HG03135 (cell line): ENCODE data around the gene LGALS9.
"Not testable (repeated sequence)": the region's sequence is repeated elsewhere in the genome, so short reads cannot be mapped to it uniquely, and the experiment has no call there.

Experiments used
- ATAC-seq: cut with Tn5 transposase; IDR thresholded peaks from one replicate; pipeline ENCODE4 v1.9.1; 2021; ENCODE audit warnings: mild to moderate bottlenecking, moderate library complexity; ENCODE audit not compliant: unreplicated experiment

Gene LGALS9

DNA sequence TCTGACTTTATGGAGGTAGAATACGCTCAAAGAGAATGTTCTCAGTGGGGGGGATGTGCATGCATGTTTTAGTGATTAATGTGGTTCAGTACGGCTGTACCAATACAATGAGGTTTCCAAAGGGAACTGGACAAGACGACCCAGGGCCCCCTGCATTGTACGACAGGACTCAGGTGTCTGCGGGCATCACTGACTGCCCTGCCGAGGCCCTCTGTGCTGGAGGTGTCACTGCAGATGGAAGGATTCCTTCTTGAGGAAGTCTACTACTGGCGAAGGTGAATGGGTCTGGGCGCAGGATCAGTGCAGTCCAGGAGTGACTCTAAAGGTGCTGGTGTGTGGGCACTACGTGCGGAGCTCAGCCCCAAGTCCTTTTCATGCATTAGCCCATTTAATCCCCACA, 3.5 kb upstream of the LGALS9 start:
- ATAC-seq, result no peak

DNA sequence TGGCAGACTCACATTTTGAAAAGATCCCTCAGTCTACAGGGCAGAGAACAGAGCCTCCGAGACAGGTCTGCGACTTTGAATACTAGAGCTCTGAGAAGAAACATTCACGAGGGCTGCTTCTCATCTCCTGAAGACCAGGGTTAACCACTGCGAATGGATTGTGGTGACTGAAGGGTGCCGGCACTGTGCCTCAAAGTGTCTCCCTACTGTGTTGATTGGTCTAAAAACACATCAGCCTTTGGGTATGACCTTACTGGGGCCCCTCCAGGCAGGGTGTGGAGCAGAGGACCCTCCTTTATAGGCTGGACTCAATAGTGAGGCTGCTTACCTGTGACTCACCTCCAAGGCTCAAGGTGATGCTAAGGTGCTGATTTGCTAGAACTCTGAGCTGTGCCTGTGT, 2.6 kb upstream of the LGALS9 start:
- ATAC-seq, result no peak

DNA sequence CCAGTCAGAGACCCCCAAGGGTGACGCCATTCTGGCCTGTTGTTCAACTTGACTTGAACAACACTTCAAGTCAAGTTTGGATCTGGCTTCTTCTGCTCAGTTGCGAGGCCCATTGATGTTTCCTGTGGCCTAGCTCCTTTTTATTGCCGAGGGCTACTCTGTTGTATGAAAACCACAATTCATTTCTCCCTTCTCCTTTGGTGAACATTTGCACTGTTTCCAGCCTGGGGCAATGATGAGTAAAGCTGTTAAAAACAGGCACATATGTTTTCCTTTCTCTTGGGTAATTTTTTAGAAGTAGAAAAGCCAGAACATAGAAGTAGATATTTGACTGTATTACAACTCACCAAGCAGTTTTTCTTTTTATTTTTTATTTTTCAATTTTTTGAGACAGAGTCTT, 1.7 kb upstream of the LGALS9 start:
- not testable (repeated sequence) for ATAC-seq

DNA sequence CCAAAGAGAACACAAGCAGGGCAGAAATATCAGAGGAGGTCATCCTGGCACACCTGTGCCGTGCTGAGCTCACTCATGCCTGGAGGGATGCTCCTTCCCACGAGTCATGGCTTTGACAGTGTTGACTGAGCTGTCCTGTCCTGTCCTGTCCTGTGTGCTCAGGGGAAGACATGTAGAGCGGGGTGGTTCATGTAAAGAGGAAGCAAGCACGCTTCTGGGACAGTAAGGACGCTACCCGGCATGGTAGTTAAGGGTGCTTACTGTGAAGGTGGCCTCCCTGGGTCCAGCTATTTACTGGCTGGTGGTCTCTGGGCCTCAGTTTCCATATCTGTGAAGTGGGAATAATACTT, 398 bp downstream of the LGALS9 start:
- ATAC-seq, result peak; percentile 38

DNA sequence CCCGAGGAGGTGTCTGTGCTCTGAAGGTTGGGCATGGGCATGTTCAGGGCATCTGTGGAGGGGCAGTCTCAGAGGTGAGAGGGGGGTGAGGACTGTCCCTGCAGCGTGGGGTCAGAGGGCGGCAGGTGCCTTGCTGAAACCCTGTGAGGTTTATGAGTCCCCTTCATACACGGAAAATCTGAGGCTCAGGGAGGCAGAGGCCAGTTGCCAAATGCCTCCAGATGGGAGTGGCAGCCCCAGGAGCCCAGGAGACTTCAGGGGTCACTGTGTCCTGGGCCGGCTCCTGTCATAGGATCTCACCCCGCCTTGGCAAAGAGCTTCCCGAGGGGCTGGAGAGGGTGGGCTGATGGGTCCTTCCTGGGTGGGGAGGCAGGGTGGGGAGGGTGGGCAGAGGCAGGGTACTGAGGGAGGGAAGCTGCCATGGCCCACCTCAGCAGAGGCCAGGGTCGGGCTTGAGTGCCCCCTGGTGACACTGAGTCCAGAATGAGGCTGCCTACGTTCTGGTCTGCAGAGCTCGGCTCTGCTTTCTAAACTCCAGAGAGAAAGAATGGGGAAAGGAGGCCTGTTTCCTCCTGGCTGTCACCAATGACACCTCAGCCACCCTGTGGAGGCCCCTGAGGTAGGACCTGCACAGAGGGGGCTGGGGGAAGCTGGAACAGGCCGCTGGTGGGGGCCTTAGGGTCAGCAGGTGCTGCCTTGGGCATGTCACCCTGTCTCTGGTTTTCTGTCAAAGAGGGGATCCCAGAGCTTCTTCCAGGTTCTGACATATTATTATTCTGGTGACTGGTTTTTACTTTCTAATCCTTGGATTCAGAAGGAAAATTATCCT, 1.1 kb downstream of the LGALS9 start:
- no peak for ATAC-seq

DNA sequence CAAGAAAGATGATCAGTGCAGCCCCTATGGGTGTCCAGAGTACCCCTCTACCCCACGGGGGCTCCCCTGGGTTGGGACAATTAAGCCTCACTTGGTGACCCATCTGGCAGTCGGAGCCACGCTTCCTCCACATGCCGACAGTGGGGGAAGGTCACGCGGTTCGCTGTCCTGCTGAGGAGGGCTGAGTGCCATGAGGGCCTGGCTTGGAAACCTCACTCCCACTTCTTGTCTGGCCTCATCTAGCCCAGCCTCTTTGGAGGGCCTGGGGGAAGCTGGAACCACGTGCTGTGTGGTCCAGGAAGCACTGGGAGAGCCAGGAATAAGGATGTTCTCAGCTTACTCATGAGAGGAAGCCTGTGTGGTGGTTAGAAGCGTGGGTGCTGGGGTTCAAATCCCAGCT, 1.8 kb downstream of the LGALS9 start:
- not testable (repeated sequence) for ATAC-seq

DNA sequence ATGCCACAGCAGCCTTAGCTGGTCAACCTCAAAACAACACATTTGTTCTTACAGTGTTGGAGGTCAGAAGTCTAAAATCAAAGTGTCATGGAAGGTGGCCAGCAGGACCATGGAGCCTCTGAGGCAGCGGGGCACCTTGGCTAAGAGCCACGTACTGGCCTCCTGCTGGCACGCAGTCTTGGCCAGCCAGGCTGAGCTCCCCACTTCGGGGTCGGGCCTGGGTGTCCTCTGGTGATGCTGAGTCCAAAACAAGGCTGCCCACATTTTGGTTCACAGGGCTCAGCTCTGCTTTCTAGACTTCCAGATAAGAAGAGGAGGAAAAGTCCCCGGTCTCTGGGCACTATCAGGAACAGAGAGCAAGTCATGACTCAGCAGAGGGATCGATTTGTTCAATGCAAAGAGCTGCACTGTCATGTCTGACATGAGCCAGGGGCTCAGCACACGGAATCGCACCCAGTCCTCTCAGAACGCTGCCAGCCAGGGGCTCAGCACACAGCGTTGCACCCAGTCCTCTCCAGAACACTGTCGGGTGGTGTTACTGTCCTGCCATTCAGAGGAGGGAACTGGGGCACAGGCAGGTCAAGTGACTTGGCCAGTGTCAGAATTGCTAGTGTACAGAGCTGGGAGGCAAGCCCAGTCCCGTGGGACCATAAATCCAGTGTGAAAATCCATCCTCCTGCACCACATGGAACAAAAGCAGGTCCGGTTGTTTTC, 2.5 kb downstream of the LGALS9 start:
- ATAC-seq, result no peak

DNA sequence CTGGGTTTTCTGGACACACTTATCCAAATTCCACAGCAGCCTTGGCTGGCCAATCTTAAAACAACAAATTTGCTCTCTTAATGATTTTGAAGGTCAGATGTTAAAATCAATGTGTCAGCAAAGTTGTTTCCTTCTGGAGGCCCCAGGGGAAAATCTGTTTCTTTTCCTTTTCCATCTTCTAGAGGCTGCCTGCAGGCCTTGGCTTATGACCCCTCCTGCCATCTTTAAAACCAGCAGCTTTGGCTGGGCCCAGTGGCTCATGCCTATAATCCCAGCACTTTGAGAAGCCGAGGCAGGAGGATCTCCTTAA, 3.0 kb downstream of the LGALS9 start:
- no peak for ATAC-seq

DNA sequence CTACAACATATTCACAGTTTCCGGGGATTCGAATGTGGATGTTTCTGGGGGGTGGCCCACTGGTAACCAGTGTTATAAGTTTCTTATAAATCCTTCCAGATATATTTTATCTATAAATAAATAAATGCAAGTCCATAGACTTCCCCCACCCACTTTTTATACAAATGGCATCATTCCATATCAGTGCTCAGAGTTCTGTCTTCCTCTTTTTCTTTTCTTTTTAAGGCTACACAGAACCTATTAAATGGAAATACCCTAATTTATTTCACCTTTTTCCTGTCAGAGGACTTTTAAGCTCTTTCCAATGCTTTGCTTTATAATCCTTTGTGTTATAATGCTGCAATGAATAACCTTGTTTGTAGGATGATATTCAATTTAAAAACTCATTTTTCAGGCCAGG, 3.8 kb downstream of the LGALS9 start:
- no peak for ATAC-seq

DNA sequence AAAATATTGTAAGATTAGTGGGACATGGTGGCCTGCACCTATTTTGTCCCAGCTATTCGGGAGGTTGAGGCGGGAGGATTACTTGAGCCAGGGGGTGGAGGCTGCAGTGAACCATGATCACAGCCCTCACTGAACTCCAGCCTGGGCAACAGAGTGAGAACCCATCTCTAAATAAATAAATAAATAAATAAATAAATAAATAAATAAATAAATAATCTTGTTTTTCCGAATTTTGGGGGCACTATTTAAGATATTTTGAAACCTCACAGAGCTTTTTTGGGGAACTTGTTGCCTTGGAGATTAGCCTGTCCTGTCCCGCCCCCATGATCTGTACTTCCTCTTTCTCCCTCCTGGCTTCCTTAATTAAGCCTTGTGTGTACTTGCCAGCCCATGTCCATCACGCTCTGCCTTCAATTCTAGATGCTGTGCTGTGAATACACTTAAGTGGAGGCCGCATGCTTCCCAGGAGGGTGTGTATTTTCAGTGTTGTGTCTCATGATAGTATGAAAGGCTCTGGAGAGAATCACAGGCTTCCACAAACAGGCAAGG, 4.4 kb downstream of the LGALS9 start:
- ATAC-seq, result no peak

DNA sequence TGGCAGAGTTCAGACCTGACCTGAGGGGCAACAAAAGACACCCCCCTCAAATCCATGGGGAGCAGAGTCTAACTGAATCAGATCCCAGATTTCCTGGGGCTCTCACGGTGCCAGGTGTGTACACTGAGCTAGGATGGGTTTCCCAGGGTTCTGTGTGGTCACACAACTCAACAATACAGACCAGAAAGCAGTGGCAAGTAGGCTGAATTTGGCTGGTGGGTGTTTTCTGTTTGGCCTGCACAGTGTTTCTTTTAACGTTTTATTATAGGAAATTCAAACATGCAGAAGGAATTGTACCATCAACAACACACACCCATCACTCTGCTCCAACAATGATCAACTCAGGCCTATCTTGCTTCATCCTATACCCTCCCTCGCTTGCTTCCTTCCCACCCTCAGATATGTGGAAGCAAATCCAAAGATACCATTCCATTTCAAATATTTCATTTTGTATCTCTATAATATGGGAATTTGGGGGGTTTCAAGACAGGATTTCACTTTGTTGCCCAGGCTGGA, 5.1 kb downstream of the LGALS9 start:
- ATAC-seq, result not testable (repeated sequence)

DNA sequence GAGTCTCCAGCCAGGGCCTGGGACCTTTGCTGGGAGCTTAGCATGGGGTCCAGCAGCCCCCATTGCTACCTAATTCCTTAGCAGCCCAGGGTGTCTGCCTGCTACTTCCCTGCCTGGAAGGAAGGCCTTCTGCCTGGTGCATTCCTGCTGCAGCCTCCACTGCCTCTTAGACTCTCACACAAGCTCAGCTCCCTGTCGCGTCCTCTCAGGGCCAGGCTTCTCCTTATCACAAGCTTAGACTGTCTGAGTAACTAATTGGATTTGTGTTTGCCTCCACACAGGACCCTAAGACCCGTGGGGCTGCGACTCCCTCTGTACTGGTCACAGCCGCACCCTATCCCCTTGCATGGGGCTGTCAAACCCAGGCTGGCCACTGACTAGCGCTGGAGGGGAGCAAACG, 6.8 kb downstream of the LGALS9 start:
- not testable (repeated sequence) for ATAC-seq

DNA sequence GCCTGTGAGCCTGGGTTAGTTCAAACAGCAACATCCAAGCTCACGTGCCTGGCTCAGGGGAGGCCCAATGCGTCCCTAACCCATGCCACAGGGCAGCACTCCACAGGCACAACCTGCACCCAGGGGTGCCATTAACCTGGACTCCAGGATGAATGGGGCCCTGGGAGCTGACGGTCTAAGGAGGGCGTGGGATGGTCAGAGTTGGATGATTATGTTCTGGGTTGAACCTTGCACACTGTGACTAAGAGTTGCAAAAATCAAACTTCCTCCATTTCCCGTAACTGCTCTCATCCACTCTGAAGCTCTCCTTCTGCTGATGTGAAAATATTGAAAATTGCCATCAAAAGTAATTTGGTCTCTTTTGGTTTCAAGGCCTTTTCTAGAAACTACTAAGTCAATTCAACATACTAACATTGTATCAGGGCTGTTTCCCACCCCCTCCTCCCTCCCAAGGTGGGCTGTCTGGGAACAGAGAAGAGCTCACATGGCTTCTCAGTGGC, 7.5 kb downstream of the LGALS9 start:
- ATAC-seq, result not testable (repeated sequence)

DNA sequence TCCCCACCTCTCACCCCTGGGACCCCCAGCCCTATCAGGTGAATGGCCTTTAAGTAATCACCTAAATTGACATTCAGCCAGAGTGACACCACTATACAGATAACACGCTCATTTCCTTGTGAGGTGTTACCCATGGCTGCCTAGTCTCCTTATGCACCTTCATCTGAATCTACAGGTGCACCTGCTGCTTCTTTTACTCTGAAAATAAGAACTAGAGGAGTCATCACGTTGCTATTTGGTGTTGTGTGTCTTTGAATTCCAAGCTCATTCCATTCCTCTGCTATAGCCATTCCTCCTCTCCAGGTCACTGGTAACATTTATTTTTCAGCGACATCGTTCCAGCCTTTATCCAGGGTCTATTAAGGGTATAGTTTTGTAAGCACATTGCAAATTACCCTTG, 9.8 kb downstream of the LGALS9 start:
- ATAC-seq, result no peak

DNA sequence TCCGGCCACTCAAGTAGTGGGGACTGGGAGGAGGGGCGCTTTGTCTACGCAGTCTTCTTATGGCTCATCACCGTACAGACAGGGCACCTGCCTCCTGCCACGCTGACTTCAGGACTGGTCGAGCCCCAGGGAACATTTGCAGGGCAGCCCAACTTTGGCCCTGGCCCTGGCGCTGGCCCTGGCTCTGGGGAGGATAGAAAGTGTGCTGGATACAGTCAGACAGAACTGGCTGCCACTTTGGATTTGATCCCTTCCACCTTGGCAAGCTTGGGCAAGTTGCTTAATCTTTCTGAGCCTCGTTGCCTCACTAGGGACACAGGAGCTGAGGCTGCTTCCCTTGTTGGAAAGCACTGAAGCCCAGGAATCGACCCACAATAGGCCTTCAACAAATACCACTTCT, 13.6 kb downstream of the LGALS9 start:
- no peak for ATAC-seq

DNA sequence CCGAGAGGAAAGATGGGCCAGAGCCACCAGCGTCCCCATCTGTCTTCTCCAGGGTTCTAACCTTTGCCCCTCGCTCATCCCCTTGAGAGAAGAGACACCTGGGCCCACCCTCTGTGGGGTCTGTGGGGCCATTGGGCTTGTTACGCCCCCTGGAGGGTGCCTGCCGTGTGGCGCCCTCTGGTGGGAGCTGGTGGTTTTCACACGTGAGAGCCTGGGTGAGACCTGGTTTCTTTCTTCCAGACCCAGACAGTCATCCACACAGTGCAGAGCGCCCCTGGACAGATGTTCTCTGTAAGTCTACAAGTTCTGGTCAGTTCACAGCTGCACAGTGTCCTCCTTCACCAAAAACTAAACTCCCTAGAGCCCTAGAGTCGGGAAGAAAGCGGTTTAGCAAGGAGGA, 14.6 kb downstream of the LGALS9 start:
- not testable (repeated sequence) for ATAC-seq

DNA sequence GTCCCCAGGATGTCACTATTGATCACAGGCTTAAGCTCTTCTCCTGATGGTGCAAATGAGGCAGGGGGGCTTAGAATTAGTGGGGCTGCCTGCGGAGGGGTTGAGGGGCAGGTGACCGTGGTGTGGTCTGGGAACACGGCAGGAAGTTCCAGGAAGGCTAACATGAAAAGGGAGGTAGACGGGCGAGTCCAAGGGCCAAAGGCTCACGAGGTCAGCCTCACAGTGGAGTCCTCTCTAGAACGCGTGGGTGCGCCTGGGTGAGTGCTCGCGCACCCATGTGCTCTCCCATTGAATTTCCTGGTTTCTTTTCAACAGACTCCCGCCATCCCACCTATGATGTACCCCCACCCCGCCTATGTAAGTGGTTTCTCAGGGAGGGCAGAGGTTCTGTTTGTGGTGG, 15.2 kb downstream of the LGALS9 start:
- no peak for ATAC-seq

DNA sequence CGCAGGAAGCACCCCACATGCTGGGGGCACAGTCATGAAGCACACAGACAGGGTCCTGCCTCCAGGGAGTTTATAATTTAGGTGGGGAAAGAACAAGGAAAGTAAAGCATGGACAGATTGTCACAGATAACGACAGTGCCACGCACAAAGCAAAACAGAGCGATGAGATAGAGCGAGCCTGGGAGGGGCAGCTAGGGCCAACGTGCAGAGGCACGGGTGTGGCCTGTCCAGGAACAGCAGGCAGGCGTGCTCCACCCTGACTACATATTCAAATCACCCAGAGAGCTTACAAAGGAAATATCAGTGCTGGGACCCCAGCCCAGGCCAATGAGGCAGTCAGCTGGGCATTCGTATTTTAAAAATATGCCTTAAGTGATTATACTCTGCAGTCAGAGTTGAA, 16.8 kb downstream of the LGALS9 start:
- ATAC-seq, result no peak

DNA sequence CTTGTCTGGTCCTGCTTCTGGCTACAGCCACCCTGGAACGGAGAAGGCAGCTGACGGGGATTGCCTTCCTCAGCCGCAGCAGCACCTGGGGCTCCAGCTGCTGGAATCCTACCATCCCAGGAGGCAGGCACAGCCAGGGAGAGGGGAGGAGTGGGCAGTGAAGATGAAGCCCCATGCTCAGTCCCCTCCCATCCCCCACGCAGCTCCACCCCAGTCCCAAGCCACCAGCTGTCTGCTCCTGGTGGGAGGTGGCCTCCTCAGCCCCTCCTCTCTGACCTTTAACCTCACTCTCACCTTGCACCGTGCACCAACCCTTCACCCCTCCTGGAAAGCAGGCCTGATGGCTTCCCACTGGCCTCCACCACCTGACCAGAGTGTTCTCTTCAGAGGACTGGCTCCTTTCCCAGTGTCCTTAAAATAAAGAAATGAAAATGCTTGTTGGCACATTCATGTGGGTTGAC, 18.2 kb downstream of the LGALS9 start:
- ATAC-seq, result not testable (repeated sequence)

DNA sequence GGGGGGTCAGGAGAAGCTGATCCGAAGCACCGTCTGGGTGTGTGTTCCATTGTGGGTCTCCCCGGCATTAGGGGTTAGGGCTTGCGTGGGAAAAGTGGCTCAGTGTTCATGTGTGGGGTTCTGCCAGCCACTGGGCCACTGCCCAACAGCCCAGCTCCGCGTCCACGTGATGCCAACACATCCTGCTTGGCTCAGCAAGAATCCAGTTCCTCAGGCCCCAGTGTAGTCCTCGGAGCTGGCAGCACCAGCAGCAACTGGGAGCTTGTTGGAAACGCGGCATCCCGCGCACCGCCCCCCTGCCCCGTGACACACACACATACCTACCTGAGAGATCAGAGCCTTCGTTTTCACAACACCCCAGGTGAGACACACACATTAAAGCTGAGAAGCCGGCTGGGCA, 18.9 kb downstream of the LGALS9 start:
- no peak for ATAC-seq

DNA sequence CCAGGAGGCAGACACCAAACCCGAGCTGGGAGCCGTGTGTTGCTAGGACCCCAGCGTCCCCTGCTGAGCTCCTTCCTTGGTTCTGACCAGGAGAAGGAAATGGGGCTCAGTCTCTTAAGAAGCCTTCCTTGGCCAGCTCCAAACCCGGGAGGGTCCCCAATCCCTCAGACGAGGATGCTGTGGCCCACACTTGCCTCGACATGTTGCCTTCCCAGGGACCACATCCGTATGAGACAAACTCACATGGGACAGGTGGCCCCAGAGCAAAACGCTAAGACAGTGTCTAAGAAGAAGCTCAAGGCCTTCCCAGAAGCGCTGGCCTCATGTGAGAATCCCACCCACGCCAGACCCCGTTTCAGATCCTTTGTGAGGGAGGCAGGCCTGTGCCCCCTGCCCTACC, 19.8 kb downstream of the LGALS9 start:
- no peak for ATAC-seq
